Natural killer cell (primary cell): ENCODE data around the gene MAB21L3. TPM values are rescaled to one million over a fixed set of nuclear protein-coding genes. Genes with fewer than 3 reads are reported as not detected.

Experiments
- ATAC-seq, 3 donors: fragments of 150-1000 bp in 2 of 3; fragments of 200-7000 bp in 1 of 3; cut with Tn5 transposase; 1 replicate in 1 of 3; 2 replicates in 2 of 3; pipeline ENCODE4 v1.10.0; 2021; ENCODE audit warnings: mild to moderate bottlenecking in 2 of 3, moderate library complexity in 2 of 3
- DNase-seq, 2 donors: peaks; one replicate each; pipeline versions ENCODE4 v3.0.0 to v3.0.0-alpha.2; 2013 to 2021; ENCODE audit warnings: mixed read lengths in 1 of 2
- H3K27ac ChIP-seq: one replicate; pipeline ENCODE4 v1.5.1; 2013; ENCODE audit warnings: mild to moderate bottlenecking, low read length
- H3K27me3 ChIP-seq: one replicate; pipeline ENCODE4 v1.6.1; 2013; ENCODE audit warnings: low read length; ENCODE audit not compliant: control insufficient read depth, insufficient read depth
- H3K36me3 ChIP-seq: one replicate; pipeline ENCODE4 v1.6.1; 2013; ENCODE audit warnings: low read length; ENCODE audit not compliant: control insufficient read depth, insufficient read depth
- H3K4me1 ChIP-seq: one replicate; pipeline ENCODE4 v1.6.1; 2013; ENCODE audit warnings: low read length; ENCODE audit not compliant: control insufficient read depth, insufficient read depth
- H3K4me3 ChIP-seq: one replicate; pipeline ENCODE4 v1.5.1; 2013; ENCODE audit warnings: low read length
- H3K9me3 ChIP-seq: one replicate; pipeline ENCODE4 v1.6.1; 2013; ENCODE audit warnings: low read length; ENCODE audit not compliant: control insufficient read depth, insufficient read depth
- H3K27ac Mint-ChIP-seq, 2 donors: one replicate each; pipeline ENCODE4 v1.8.0; 2022; ENCODE audit warnings: mild to moderate bottlenecking in 2 of 2, mixed read lengths in 2 of 2, moderate library complexity in 1 of 2
- H3K27me3 Mint-ChIP-seq, 2 donors: one replicate each; pipeline ENCODE4 v1.8.0; 2022; ENCODE audit warnings: low read depth in 2 of 2, mixed read lengths in 2 of 2
- H3K36me3 Mint-ChIP-seq: one replicate; pipeline ENCODE4 v1.8.0; 2022; ENCODE audit warnings: mixed read lengths
- H3K4me1 Mint-ChIP-seq, 2 donors: one replicate each; pipeline ENCODE4 v1.8.0; 2022; ENCODE audit warnings: mixed read lengths in 2 of 2
- H3K4me3 Mint-ChIP-seq: one replicate; pipeline ENCODE4 v1.8.0; 2022; ENCODE audit warnings: mild to moderate bottlenecking, moderate library complexity, mixed read lengths
- H3K9me3 Mint-ChIP-seq, 2 donors: one replicate each; pipeline ENCODE4 v1.8.0; 2022; ENCODE audit warnings: mixed read lengths in 2 of 2
- WGBS: methylation state at CpG from one replicate; pipeline ENCODE4 v1.1.7; 2013; ENCODE audit warnings: missing lambda C conversion rate; ENCODE audit not compliant: insufficient coverage; 5-methylcytosine and 5-hydroxymethylcytosine counted together
- intact Hi-C: fragments of 100-400 bp; cut with micrococcal nuclease; formaldehyde crosslinking; loops from one replicate; pipeline ENCODE4 v1.14.2; 2022
- total RNA-seq, 4 donors: library from RNA; stranded (reverse); fragments of 120-200 nt in 1 of 4; gene quantifications; one replicate each; pipeline versions ENCODE4 v1.2.3 to v1.2.4, GENCODE V29; 2013 to 2022
- TF ChIP-seq, protein P1 (sequence below): fragments of 200-600 bp; IDR thresholded peaks from one replicate; pipeline ENCODE4 v1.8.0; 2022; ENCODE audit warnings: antibody characterized with exemption

The MAB21L3 gene
- total RNA-seq, 3 donors from 2014 or later (not counting 1 experiment from before 2014, with no cell fraction given) = not detected

DNA sequence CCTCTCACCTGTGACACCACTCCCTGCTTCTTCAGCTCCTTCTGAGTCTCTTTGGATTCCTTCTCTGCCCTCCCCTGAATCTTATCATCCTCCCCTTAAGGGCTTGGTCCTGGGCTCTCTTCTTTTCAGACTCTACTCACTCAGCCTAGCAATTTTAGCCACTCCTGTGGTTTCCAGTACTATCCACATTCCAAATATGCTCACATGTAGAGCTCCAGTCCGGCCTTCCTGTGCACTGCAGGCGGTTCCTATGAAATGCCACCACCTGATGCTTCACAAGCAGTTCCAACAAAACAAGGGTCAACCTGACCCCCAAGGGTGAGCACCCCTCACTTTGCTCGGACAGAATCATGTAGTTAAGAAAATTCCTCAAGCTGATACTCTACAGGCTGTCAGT lies 35.9 kb downstream of the MAB21L3 start:
- peaks cover 0 to 4% of the 10 kb centered on the region in 2 donors for H3K9me3 Mint-ChIP-seq
- ATAC-seq = no peak
- Histone ChIP-seq H3K36me3 (no peaks in the 10 kb centered on the region), H3K27ac (no peak overlapping the region), H3K4me3 (no peak overlapping the region), H3K27me3 (peaks cover 7% of the 10 kb centered on the region), H3K4me1 (peaks cover 7% of the 10 kb centered on the region), H3K9me3 (no peaks in the 10 kb centered on the region)
- H3K27ac Mint-ChIP-seq = no peak overlapping the region
- intact Hi-C loops = no loop called here
- WGBS = 93% methylated on average over 3 of the region's 3 CpGs
- peaks cover 8% of the 10 kb centered on the region for H3K36me3 Mint-ChIP-seq
- peaks cover 13 to 15% of the 10 kb centered on the region in 2 donors for H3K4me1 Mint-ChIP-seq
- peaks cover 14 to 24% of the 10 kb centered on the region in 2 donors for H3K27me3 Mint-ChIP-seq
- DNase-seq = no peak
- TF ChIP-seq, protein P1, sequence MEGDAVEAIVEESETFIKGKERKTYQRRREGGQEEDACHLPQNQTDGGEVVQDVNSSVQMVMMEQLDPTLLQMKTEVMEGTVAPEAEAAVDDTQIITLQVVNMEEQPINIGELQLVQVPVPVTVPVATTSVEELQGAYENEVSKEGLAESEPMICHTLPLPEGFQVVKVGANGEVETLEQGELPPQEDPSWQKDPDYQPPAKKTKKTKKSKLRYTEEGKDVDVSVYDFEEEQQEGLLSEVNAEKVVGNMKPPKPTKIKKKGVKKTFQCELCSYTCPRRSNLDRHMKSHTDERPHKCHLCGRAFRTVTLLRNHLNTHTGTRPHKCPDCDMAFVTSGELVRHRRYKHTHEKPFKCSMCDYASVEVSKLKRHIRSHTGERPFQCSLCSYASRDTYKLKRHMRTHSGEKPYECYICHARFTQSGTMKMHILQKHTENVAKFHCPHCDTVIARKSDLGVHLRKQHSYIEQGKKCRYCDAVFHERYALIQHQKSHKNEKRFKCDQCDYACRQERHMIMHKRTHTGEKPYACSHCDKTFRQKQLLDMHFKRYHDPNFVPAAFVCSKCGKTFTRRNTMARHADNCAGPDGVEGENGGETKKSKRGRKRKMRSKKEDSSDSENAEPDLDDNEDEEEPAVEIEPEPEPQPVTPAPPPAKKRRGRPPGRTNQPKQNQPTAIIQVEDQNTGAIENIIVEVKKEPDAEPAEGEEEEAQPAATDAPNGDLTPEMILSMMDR = no peak
- H3K4me3 Mint-ChIP-seq = no peak overlapping the region

DNA sequence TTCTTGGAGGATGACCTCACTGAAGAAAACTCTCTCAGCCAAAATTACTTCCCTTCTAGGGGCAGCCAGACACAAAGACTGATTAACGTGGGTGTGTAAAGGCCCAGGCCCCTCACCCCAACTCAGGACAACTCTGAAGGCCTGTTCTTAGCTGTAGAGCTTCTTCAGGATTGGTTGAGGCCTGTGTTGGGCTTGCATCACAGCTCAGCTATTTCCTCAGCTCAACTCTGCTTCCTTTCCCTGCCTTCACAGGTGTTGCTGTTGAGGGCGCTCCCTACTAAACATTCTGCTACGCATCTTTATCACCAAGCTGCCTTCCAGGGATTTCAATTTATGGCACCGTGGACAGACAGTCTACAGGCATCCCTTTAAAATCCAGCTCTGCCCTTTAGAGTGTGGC lies 36.8 kb downstream of the MAB21L3 start:
- Histone ChIP-seq H3K27ac (no peak overlapping the region), H3K36me3 (no peaks in the 10 kb centered on the region), H3K27me3 (peaks cover 7% of the 10 kb centered on the region), H3K4me3 (no peak overlapping the region), H3K4me1 (peaks cover 10% of the 10 kb centered on the region), H3K9me3 (no peaks in the 10 kb centered on the region)
- ATAC-seq (no peak), DNase-seq (no peak)
- Mint-ChIP-seq H3K27ac (no peak overlapping the region), H3K4me1 (peaks cover 13 to 15% of the 10 kb centered on the region in 2 donors), H3K9me3 (peaks cover 0 to 4% of the 10 kb centered on the region in 2 donors), H3K4me3 (no peak overlapping the region), H3K36me3 (peaks cover 8% of the 10 kb centered on the region), H3K27me3 (peaks cover 14 to 24% of the 10 kb centered on the region in 2 donors)
- WGBS = 93% methylated on average over 4 of the region's 4 CpGs
- TF ChIP-seq, protein P1 = no peak
- intact Hi-C loops = no loop called here

DNA sequence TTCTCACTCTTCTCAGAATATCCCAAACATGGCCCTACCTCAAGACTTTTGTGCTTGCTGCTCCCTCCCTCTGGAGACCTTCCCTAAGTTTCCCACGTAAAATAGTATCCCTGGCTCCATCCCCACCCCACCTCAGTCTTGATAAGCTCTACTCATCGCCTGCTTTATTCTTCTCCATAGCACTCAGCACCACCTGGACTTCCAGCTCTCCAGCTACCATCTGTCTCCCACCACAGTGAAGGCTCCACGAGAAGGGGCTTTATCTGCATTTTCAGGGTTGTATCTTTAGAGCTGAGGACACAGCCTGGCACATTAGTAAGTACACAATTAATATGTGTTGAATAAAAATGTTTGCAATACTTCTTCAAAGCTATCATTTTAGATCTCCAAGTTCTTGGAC lies 37.8 kb downstream of the MAB21L3 start:
- Histone ChIP-seq H3K4me3 (no peak overlapping the region), H3K27ac (no peak overlapping the region), H3K36me3 (no peaks in the 10 kb centered on the region), H3K4me1 (peaks cover 10% of the 10 kb centered on the region), H3K27me3 (peaks cover 2% of the 10 kb centered on the region), H3K9me3 (no peaks in the 10 kb centered on the region)
- DNase-seq (no peak), ATAC-seq (no peak)
- intact Hi-C loops = no loop called here
- H3K27me3 Mint-ChIP-seq = peaks cover 5 to 18% of the 10 kb centered on the region in 2 donors
- H3K9me3 Mint-ChIP-seq = peaks cover 0 to 4% of the 10 kb centered on the region in 2 donors
- WGBS = 86% methylated on average over 3 of the region's 3 CpGs
- H3K27ac Mint-ChIP-seq = no peak overlapping the region
- peaks cover 5% of the 10 kb centered on the region for H3K36me3 Mint-ChIP-seq
- H3K4me1 Mint-ChIP-seq = peaks cover 13 to 15% of the 10 kb centered on the region in 2 donors
- H3K4me3 Mint-ChIP-seq = no peak overlapping the region
- TF ChIP-seq, protein P1 = no peak

DNA sequence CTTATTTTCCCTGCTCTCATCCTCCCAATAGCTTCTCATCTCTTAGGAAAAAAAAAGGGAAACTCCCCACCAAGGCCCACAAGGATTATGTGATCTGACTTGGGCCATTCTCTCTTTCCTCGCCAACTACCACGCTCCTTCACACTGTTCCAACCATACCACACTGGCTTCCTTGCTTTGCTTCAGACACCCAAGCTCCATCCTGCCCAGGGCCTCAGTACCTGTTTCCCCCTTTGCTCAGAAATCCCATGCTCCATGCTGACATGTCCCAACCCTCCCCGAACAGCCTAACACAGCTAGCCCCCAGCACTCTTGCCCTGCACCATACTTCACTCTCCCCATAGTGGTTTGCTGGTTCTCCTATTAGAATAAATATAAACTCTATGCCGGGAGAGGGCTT lies 39.2 kb downstream of the MAB21L3 start:
- DNase-seq = no peak
- no peak overlapping the region for H3K4me3 ChIP-seq
- peaks cover 13 to 15% of the 10 kb centered on the region in 2 donors for H3K4me1 Mint-ChIP-seq
- intact Hi-C loops = loop anchor here (10.0 kb wide), 1 partner anchor 224 kb away; the partner anchor contains the start of gene ATP1A1
- H3K36me3 Mint-ChIP-seq = no peaks in the 10 kb centered on the region
- no peak for ATAC-seq
- WGBS = 97% methylated on average over 4 of the region's 4 CpGs
- H3K9me3 Mint-ChIP-seq = no peaks in the 10 kb centered on the region
- H3K4me1 ChIP-seq = peaks cover 10% of the 10 kb centered on the region
- TF ChIP-seq, protein P1 = no peak
- H3K4me3 Mint-ChIP-seq = no peak overlapping the region
- peaks cover 0 to 12% of the 10 kb centered on the region in 2 donors for H3K27me3 Mint-ChIP-seq
- peak overlapping the region in 1 of 2 donors; percentile 8 for H3K27ac Mint-ChIP-seq
- H3K27me3 ChIP-seq = no peaks in the 10 kb centered on the region
- no peaks in the 10 kb centered on the region for H3K36me3 ChIP-seq
- no peak overlapping the region for H3K27ac ChIP-seq
- H3K9me3 ChIP-seq = no peaks in the 10 kb centered on the region
